IMR-90 (cell line): ENCODE data around the gene GNAS.

Experiments
- BHLHE40 ChIP-seq: fragments of 150-350 bp; IDR thresholded peaks from 2 replicates; pipeline ENCODE4 v1.6.1; 2016; ENCODE audit warnings: mild to moderate bottlenecking, low read depth, low read length
- CHD1 ChIP-seq: IDR thresholded peaks from 2 replicates; pipeline ENCODE4 v1.6.1; 2012; ENCODE audit warnings: low read depth, low read length, improper control_type of control experiment
- MAFK ChIP-seq: IDR thresholded peaks from 2 replicates; pipeline ENCODE4 v1.6.1; 2012; ENCODE audit warnings: low read depth, low read length, improper control_type of control experiment
- MXI1 ChIP-seq: IDR thresholded peaks from 2 replicates; pipeline ENCODE4 v1.6.1; 2012; ENCODE audit warnings: low read depth, mild to moderate bottlenecking, low read length, moderate library complexity, borderline replicate concordance
- POLR2A ChIP-seq: IDR thresholded peaks from 2 replicates; pipeline ENCODE4 v1.6.1; 2012; ENCODE audit warnings: mild to moderate bottlenecking, low read depth, low read length
- RAD21 ChIP-seq: IDR thresholded peaks from 2 replicates; pipeline ENCODE4 v1.6.1; 2012; ENCODE audit warnings: low read length, improper control_type of control experiment
- RCOR1 ChIP-seq: IDR thresholded peaks from 2 replicates; pipeline ENCODE4 v1.6.1; 2012; ENCODE audit warnings: mild to moderate bottlenecking, low read length, improper control_type of control experiment; ENCODE audit not compliant: insufficient replicate concordance
- RFX5 ChIP-seq: IDR thresholded peaks from 2 replicates; pipeline ENCODE4 v1.8.0; 2012; ENCODE audit warnings: low read depth, mild to moderate bottlenecking, low read length, moderate library complexity
- SMC3 ChIP-seq: fragments of 150-350 bp; IDR thresholded peaks from 2 replicates; pipeline ENCODE4 v1.6.1; 2016; ENCODE audit warnings: low read depth, mild to moderate bottlenecking, antibody characterized with exemption, low read length, moderate library complexity
- TF ChIP-seq, protein P1 (sequence below): conservative IDR thresholded peaks from 2 replicates; pipeline ENCODE4 v1.5.1; 2012; ENCODE audit warnings: mild to moderate bottlenecking, low read depth, low read length, improper control_type of control experiment

DNA sequence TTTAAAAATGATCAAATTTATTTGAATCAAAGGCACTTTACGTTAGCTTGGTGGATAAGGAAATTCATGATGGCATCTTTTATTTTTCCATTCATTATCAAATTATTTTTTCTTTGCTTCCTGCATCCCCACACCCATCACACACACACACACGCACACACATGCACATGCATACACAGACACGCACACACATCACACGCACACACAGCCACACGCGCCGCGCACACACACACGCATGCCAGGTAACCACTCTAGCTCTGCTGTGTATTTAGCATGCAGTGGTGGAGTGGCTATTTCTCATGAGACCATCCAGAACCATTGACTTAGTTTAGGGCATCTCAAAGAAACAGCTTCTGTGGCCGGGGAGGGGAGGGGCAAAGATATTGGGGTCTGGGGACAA lies 47.0 kb downstream of the GNAS start:
- TF ChIP-seq, protein P1, sequence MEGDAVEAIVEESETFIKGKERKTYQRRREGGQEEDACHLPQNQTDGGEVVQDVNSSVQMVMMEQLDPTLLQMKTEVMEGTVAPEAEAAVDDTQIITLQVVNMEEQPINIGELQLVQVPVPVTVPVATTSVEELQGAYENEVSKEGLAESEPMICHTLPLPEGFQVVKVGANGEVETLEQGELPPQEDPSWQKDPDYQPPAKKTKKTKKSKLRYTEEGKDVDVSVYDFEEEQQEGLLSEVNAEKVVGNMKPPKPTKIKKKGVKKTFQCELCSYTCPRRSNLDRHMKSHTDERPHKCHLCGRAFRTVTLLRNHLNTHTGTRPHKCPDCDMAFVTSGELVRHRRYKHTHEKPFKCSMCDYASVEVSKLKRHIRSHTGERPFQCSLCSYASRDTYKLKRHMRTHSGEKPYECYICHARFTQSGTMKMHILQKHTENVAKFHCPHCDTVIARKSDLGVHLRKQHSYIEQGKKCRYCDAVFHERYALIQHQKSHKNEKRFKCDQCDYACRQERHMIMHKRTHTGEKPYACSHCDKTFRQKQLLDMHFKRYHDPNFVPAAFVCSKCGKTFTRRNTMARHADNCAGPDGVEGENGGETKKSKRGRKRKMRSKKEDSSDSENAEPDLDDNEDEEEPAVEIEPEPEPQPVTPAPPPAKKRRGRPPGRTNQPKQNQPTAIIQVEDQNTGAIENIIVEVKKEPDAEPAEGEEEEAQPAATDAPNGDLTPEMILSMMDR, result no peak
- TF ChIP-seq RAD21 (no peak), POLR2A (no peak), RFX5 (no peak), RCOR1 (no peak), CHD1 (no peak), MXI1 (no peak), BHLHE40 (no peak), SMC3 (no peak), MAFK (no peak)
